Pons (tissue), 1 donor: Measurements from ENCODE around the gene EDN2.

Experiments used
- DNase-seq: peaks from one replicate; pipeline ENCODE4 v3.0.0-alpha.2; 2016; ENCODE audit warnings: low spot score

The EDN2 gene

DNA sequence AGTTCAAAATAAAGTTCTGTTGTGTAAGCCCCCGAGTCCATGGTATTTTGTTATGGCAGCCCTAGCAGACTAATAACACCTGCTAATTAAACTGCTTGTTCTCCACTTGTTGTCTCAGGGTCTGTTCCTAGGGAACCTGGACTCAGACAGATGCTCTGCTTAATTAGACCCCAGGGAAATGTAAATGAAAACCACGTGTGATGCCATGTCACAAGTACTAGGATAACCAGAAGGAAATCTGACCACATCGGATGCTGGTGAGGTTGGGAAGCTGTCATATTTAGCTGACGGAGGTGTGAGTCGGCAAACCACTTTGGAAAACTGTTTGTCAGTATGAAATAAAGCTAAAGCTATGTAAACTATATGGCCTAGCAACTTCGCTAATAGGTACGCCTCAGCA, 19.6 kb downstream of the EDN2 start:
- no peak for DNase-seq

DNA sequence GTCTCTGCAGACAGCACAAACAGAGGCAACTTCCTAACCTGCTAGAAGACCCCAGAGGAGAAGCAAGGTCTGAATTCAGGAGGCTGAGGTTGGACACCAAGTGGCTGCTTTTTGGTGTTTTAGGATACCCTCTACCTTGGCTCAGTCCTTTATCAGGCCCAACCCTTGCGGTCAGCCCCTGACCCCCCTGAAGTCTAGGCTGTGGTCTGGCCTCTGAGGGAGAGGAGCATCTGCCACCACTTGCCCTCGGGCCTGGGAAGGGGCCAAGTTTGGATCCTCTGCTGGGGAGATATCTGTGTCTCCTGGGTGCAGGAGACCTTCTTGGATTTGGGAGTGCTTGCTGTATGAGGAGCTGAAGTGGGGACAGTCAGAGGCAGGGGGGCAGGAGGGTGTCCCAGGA, 21.0 kb downstream of the EDN2 start:
- DNase-seq = no peak

DNA sequence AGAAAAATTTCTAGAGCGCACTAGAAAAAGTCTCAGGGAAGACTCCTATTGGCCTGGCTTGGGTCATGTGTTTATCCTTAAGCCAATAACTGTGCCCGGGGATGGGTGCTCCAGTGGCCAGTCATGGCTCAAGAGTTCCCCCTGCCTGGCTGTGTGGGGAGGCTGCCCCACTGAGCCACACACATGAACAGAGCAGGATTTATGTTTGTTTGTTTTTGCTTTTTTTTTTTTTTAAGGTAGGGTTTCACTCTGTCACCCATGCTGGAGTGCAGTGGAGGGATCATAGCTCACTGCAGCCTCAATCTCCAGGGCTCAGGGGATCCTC, 21.8 kb downstream of the EDN2 start:
- no peak for DNase-seq

DNA sequence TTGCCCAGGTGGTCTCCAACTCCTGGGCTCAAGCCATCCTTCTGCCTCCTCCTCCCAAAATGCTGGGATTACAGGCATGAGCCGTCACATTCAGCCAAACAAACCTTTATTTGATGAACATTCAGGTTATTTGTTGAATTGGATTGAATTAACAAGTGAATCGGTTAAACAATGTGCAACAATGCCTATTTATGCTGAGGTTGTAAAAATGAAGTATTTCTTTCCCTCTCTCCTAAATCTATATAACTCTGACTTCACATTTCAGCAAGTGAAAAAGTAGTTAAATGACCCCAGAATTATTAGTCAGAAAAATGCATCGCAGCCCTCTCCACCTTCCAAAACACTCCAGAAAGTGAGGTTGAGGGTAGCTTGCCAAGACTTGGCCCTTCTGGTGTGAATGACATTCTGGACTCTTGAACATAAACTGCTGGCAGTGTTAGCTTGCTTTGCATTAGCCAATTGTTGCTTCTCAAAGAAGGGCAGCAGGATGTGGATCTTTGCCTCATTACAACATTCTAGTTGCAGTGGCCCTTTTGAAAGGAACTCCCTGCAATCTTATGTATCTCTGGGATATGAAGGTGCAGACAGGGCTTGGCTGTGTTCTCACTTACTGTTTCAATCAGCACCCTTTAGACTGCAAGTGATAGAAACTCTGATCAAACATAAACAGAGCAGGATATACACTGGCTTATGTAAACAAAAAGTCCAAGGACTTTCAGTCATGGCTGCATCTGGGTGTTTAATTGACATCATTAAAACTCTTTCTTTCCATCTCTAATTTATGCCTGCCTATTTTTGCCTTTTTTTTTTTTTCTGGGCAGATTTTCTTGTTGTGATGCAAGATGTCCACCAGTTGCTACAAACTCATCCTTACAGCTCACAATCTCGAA, 22.4 kb downstream of the EDN2 start:
- DNase-seq = no peak

DNA sequence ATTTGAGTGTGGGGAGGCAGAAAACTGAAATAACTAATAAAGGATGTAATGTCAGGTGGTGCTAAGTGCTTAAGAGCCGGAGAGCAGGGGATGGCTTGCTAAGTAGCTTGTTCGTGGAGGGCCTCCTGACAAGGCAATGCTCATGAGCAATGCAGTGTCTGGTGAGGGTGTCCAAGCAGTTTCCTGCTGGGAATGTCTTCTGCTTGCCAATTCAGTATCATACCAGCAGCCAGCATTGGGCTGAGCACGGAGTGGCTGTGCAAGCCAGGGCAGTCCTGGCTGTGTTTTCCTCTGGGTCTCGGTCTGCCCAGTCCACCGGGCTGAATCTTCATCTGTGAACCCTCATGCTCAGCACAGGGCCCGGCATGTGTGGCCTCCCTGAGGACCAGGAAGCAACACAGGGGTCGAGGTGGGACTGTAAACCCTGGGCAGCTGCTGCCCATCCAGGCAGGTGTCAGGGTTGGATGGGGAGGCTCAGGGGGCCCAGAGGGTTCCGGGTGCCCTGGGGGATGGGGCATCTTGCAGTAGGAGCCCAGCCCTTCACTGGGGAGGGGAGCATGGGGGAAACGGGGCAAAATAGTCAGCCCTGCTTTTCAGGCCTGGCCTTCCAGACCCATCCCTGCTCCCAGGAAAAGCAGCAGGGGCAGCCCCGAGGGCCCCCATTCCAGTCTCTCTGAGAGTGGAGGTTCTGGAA, 27.5 kb downstream of the EDN2 start:
- DNase-seq = no peak

DNA sequence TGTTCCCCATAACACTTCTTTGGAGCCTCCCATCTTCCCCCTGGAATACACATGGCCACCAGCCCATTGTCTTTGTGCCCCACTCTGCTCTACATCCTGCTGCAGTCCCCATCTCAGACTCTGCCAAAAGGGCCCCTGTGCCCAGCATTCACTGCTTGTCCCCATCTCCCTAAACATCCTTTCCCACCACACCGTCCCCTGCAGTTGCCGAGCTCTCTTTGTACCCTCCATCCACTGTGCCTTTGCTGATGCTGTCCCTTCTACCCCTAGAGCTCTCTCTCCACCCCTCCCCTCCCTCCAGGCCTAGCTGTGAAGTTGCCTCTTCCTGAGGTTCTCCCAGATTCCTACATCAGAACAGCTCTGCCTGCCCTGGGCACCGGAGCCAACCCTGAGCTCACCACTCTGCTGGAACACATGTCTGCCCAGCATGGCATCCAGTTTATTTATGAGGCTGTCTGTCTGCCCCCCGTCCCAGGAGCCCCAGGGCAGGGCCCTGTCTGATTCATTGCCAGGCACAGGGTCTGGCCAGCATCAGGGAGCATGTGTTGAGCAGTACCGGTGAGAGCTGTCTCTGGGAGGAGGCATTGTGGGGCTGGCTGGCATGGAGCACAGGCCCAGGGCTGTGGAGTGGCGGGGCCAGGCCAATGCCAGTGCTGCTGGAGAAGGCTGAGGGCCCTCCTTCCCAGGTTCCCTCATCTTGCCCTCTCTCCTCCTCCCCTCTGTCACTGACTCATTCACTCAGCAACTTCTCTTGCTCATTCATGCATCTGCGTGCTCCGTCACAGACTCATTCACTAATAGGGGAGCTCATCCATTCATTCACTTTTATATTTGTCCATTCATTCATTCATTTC, 28.8 kb downstream of the EDN2 start:
- peak; percentile 63 for DNase-seq

DNA sequence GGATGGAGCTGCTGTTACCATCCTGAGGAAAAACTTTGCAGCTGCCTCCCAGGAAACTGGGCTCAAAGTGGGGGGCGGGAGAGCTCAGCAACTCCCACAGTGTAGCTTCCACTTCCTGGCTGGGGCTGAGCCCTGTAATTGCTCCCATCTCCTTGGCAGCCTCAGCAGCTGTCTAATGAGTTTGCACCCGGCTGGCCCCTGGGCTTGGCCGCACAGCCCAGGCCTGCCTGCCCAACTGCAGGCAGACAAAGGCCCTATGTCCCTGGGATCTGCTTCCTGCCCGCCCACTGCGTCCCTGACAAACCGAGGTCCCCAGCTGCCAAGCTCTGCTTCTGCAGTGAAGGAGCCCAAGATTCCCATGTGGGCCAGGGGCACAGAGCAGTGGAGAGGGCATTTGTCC, 30.1 kb downstream of the EDN2 start:
- peak; percentile 96 for DNase-seq

DNA sequence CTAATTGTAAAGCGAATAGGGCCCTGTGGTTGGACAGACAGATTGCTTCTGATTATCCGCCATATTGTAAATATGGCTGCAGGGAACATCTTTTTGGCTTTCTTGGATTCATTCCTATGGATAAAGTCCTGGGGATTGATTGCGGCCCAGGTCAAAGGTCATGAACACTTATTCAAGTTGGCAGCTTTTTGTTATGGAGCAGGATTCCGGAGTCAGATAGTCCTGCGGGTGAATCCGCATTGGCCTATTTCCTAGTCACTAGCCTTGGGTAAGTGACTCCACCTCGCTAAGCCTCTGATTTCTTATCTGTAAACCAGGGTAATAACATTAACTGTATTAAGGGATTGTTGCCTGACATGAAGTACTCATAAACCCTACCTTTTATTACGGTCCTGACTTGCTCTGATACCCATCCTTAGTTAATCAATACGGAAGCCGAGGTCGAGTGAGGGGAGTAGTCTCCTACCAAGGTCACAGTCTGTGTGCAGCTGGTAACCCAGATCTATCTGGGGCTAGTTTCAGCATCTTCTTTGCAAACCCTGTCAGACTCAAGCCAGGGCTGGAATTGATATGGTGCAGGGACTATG, 31.7 kb downstream of the EDN2 start:
- no peak for DNase-seq

DNA sequence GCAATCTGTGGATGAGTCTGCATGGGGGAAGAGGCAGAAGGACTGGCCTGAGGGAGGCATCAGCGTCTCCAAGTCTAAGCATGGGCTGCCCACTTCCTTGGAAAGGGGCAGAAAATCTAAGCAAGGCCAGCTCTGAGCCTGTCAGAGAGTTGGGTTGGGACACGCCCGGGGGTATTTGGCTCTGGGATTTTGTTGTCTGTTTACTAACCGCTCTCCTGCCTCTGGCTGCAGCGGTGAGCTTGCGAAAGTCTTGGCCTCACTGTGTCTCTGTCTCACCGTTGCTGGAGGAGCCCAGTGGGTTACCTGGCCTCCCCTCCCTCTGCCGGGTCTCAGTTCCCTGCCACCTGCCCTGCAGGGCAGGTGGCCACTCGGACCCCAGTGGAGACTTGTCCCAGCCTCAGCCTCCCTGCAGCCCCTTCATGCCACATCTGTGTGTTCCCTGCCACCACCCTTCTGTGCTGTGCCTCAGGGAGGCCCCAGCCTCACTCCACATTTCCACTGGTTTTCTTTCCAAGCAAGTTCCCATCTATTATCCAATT, 33.7 kb downstream of the EDN2 start:
- no peak for DNase-seq

DNA sequence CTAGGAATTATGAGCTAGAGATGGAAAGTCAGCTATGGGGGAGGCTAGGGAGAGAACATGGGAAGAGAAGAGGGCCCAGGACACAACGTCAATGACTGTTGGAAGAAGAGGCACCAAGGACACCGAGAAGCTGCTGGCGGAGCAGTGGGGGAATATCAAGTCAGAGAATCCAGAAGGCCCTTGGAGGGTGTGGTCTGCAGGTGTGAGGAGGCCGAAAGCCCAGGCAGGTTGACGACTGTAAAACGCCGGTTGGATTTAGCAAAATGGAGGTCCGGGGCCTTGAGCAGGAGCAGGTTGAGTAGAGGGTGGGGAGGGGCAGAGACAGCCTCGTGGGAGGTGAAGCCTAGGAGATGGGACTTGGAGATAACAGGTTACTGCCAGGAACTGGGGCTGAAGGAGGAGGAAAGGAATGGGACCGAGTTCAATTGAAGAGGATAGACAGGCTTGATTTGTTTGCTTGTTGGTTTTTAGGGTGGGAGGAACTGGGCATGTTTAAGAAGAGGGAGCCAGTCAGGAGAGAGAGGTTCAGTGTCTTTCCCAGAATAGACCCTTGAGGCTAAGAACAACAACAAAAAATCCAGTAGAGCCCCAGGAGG, 35.1 kb downstream of the EDN2 start:
- no peak for DNase-seq

DNA sequence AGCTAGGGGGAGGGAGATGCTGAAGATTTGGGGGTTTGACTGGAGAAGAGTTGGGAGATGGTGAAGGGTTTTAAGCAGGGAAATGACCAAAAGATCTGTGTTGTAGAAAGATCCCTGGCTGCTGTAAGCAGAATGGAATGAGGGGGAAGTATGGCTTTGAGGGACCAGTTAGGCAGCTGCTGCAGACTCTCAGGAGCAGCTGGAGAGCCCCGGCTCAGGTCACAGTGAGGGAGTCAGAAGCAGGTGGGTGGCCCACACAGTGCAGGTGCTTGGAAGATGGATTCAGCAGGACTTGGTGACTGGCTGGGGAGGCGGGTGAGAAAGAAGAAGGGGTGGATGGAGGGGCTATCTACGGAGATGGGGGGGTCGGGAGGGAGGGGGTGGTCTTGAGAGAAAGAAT, 35.7 kb downstream of the EDN2 start:
- DNase-seq = no peak

DNA sequence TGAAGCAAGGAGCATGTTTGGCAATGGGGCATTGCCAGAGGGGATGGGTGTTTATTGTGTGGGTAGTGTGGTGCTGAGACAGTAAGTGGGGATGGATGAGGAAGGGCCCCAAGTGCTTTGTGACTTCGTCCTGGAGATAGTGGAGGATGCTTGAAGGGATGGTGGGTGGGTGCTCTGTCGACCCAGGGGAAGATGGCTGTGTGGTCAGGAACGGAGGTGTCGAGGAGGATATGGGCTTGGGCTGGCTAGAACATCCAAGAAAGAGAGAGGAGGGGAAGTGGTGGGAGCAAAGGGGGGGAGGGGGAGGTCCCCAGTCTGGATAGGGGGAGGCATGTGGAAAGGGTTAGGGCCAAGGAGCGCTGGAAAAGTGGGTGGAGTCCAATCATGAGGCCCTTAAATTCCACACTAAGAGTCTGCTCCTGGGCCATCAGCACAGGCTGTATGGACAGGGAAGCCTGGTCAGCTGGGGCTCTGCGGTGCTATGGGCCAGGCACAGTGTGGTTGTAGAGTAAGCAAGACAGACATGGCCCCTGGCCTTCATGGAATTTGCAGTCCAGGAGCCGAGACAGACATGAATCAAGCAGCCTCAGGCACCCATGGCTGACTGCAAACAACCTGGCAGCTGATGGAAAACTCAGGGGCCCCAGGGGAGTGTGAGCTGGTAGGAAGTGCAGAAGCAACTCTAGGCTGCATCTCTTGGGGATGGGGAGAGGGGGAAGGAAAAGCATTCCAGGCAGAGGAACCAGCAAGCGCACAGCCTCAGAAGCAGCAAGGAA, 36.3 kb downstream of the EDN2 start:
- no peak for DNase-seq

DNA sequence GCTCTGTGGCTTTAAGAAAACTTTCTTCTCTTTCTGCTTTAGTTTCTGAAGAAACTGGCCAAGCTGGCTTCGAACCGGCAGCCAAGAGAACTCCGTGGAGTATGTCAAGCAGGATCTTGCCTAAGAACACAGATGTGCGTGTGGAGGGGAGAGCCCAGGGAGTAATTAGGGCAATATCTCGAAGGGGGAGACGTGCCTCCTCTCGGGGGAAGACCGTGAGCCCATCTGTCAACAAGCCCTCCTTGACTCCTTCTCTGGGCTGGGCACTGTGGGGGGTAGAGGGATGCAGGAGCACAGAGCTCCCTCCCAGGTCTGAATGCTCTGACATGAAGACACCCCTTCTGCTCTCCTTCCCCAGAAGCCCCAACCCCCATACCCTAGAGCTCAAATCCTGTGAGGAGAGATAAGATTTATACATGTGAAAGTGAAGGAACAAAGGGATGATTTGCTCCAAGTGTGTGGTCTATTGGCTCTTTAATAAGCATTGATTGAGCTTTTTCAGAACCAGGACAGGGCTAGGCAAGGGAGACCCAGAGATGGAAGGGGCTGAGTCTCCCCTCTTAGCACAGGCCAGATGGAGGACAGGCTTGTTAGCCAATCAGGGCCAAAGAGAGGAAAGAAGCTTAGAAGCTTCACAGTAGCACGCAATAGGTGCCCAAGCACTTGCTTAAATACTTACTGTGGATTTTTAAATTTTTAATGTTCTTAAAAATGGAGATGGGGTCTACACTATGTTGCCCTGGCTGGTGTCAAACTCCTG, 37.5 kb downstream of the EDN2 start:
- DNase-seq = no peak

DNA sequence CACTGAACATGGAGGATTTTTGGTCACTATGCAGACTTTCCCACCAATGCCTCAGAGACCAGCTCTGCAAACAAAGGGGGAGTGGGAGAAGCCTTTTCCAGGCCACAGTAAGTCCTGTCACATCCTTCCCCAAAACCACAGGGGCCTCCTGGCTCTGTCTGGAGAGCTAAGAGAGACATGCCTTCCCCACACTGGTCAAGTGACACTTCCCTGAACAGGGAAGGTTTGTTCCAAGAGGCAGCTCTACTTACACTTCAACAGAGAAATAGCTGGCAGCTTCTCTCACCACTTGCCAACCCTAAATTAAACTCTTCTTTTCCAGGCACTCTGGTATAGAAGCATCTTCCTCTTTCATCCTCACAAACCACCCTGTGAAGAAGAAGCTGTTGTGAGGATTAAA, 39.7 kb downstream of the EDN2 start:
- no peak for DNase-seq

DNA sequence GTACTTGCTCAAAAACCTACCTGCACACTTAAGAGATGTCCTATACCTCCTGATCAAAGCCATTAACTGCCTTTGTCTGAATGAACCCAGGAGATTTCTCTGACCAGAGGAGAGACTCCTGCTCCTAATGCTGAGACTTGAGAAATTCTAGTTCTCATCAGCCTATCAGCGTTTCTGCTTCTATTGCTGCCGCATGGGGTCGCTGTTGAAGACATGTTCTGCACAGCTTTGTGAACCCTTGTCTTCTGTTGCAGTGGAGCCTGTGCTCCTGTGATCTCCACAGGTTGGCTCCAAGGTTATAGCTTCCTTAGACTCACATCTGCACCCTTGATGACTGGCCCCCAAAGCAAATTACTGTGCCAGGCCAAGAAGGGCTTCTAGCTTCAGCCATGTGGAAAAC, 40.2 kb downstream of the EDN2 start:
- DNase-seq = no peak

DNA sequence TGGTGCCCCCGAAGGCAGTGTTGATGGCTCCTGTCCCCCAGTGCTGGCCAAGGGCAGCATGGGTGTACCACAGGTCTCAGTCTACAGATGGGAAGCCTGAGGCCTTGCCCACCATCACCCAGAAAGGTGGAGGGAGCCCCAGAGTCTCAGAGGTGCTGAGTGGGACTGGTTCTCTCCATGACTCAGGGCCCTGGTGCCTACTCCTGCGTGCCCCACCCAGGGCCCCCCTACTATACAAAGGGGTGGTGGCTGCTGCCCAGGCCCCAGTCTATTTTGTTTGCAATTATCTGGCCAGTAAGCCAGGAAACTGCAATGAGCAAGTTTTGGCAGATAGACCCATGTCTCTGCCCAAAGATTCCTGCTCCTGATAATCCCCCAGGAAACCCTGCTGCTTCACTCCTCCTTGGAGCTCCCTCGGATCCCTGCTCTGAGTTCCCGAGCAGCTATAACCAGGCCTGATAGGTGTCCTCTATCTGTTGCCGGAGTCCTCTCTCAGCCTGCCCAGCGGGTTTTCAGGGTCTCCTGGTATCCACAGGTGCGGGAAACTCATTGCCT, 41.7 kb downstream of the EDN2 start:
- DNase-seq = no peak

DNA sequence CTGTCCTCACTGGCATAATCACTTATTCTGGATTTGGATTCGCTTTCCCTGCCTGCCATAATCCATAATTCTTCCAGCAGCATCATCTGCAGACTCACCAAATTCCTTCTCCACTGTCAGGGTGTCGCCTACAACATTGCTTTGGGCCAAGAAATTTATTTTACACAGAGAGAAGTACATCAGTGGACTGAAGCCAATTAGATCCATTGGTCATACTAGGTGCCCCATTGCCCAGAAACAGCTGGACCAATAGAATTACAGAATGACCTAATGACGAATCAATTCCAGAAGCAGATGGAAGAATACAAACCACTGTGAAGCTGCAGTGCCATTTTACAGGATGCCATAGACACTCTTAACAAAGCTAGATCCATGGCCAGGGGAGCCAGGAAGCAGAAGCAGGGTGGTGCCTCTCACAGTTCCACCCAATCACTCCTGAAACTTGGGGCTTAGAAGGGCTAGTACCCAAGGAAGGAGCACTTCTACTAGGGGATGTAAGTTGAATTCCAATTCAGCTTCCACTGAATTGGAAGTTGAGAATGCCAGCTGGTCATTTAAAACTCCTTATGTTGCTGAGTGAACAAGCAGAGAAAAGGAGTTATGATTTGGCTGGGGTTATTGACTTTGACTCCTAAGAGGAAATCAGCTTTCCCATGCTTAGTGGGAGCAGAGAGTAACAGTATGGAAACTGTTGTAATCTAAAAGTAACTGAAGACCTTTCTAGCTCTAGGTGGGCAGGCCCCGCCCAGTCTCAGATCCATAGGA, 44.0 kb downstream of the EDN2 start:
- DNase-seq = no peak

DNA sequence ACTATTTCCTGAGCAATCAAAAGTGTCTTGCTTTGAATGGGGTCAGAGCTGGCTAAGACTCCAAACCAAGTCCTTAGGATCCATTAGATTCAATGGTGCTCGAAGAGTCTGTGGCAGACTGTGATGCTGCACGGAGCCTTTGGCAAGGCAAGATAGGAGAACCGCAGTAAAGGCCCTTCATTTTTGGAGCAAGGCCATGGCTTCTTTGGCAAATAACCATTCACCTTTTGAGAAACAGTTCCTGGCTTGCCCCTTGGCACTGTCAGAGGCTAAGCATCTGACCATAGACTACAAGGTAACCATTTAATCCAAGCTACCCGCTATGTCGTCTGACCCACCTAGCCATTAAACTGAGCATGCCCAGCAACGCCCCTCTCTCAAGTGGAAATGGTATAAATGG, 45.2 kb downstream of the EDN2 start:
- no peak for DNase-seq

DNA sequence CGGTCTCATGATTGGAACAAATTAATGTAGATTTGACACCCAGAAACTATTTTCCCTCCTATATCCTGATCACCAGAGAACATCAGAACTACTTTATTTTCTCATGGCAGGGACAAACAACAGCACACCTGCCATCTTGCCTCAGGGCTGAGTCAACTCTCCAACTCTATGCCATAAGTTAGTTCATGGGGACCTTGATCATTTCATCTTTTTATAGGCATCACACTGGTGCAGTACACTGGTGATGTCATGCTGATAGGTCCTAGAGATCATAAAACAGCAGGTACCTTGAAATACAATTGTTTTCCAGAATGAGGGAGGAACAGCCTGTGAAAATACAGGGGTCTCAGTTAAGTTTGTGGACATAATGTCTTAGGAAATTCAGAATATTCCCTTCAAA, 45.8 kb downstream of the EDN2 start:
- DNase-seq = no peak
